IPS-18c (cell line): Measurements from ENCODE around the gene ADGB.

Experiments
- H3K4me3 ChIP-seq: 2 replicates; pipeline ENCODE4 v1.7.0; 2013; ENCODE audit warnings: low read depth, mild to moderate bottlenecking, low read length, moderate library complexity; ENCODE audit not compliant: insufficient read depth
- H3K9me3 ChIP-seq: one replicate; pipeline ENCODE4 v1.6.1; 2013; ENCODE audit warnings: mild to moderate bottlenecking, low read length, moderate library complexity; ENCODE audit not compliant: control insufficient read depth, insufficient read depth

ADGB gene

DNA sequence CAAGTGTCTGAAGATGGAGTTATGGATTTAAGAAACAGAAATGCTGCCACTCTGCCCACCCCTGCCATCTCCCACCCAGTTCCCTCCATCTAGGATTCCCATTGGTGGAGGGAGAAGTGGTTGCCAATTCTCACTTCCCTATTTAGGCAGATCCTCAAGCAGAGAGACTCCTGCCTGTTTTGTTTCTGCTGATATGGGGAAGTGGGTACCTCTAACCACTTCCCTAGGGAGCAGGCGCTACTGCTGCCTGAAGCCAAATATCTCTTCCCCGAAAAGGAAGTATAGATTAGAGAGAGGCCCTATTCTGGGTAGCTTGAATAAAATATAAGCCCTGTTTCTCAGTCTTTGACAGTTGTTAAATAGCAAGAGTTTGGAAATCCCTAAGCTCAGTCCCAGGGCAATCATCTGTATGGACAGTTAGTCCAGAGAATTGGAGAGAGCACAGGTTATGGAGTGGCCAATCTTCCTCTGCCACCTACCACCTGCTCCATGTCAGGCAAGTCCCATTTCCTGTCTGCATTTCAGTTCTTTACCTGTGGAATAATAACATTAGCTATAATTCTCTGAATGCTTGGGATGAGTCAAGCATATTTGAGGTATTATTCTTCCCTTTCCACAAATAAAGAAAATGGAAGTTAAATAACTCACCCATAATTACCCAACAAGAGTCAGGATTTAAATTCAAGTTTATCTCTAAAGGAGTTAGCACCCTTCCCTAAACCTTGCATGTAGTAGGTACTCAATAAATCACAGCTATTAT, 2.6 kb upstream of the ADGB start:
- H3K4me3 ChIP-seq = no peak overlapping the region
- no peaks in the 10 kb centered on the region for H3K9me3 ChIP-seq

DNA sequence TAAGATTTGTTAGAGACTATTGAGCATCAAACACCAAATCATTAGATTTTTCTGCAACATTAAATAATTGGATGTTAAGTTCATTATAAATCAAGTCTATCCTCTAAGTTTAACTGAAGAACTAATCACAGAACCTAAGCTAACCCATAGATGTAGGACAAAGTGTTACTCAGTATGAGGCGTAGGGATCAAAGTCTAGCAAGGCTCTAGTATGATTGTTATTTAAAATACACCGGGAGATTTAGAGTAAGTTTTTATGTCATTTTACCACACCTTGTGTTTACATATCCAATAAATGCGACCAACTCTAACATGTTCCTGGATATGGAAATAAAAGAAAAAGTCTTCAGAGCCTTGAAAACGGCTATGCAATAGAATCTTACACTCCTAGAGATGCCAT, 2.6 kb downstream of the ADGB start:
- H3K9me3 ChIP-seq = no peaks in the 10 kb centered on the region
- no peak overlapping the region for H3K4me3 ChIP-seq

DNA sequence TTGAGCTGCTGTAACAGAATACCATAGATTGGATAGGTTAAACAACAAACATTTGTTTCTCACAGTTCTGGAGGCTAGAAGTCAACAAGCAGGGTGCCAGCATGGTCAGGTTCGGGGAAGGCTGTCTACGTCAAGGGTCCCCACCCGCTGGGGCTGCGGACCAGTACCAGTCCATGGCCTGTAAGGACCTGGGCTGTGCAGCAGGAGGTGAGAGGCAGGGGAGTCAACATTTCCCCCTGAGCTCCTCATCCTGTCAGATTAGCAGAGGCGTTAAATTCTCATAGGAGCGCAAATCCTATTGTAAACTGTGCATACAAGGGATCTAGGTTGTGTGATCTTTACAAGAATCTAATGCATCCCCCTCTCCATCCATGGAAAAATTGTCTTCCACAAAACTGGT, 3.8 kb downstream of the ADGB start:
- H3K4me3 ChIP-seq = no peak overlapping the region
- no peaks in the 10 kb centered on the region for H3K9me3 ChIP-seq

DNA sequence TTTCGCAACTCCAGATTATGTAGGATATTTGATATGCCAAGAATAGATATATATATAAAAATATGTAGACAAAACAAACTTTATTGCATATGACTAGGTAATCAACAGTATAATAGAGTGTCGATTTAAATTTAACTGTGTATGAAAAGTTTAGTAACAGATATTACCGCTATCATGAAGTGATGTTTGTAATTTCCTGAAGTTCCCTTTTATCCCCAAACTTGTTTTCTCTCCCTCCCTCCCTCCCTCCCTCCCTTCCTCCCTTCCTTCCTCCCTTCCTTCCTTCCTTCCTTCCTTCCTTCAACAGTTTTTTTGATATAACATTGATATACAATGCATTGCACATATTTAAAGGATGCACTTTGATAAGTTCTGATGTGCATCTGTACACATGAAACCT, 15.2 kb downstream of the ADGB start:
- H3K9me3 ChIP-seq = no peaks in the 10 kb centered on the region

DNA sequence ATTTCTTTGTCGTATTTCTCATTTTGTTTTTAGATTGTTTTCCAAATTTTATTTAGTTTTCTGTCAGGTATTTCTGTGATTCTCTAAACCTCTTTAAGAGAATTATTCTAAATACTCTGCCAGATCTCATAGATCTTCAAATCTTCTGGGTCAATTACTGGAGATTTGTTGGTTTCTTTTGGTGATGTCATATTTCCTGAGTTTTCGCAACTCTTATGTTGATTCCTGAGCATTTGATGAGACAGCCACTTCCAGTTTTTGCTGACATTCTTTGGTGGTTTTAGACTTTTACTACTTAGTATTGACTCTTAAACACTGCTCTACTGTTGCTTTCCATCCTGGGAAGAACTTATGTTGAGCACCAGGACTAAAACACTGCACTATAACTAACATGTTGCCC, 21.9 kb downstream of the ADGB start:
- H3K4me3 ChIP-seq = no peak overlapping the region
- no peaks in the 10 kb centered on the region for H3K9me3 ChIP-seq

More for the DNA sequence above, 15.2 kb downstream of the ADGB start:
- no peak overlapping the region for H3K4me3 ChIP-seq

DNA sequence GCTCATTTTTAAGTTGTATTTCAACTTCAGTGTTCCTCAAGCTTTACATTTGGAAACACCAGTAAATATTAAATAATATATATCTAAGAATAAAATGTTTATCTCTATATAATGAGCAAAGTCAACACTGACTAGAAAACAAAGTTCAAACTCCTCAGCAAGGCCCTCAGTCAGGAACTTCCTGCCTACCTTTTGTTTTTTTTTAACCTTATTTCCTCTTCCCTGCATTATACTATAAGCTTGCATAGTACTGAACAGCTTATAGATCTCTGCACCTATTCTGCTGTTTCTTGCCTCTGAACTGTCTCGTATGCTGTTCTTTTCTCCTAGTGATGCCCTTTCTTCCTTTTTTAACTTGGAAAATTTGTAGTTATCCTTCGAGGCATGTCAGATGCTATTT, 29.6 kb downstream of the ADGB start:
- no peaks in the 10 kb centered on the region for H3K9me3 ChIP-seq
- no peak overlapping the region for H3K4me3 ChIP-seq

DNA sequence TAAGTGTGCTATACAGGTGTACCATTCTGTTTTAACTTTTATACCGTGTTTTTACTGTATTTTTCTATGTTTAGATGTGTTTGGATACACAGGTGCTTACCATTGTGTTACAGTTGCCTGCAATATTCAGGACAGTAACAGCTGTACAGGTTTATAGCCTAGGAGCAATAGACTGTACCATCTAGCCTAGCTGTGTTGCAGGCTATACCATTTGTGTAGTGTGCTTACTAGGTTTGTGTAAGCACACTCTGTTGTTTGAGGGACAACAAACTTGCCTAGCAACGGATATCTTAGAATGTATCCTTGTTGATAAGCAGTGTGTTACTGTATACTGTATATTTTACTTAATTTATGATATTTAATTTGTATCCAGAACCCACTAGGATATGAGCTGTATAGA, 35.2 kb downstream of the ADGB start:
- H3K9me3 ChIP-seq = no peaks in the 10 kb centered on the region
- H3K4me3 ChIP-seq = no peak overlapping the region

DNA sequence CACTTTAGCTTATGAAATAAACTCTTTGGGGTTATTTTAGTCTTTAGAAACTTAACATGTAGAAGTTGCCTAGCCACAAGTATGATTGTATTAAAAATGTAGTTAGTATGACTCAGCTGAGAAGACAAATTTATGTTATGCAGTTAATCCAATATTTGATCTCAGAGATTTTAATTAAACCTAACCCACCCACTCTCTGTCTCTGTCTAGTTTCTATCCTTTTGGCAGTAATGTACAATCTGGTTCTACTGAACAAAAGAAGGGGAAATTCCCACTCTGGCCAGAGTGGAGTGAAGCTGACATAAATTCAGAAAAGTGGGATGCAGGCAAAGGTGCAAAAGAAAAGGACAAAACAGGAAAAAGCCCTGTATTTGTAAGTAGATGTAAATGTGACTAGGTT, 36.4 kb downstream of the ADGB start:
- H3K9me3 ChIP-seq = no peaks in the 10 kb centered on the region
- no peak overlapping the region for H3K4me3 ChIP-seq

DNA sequence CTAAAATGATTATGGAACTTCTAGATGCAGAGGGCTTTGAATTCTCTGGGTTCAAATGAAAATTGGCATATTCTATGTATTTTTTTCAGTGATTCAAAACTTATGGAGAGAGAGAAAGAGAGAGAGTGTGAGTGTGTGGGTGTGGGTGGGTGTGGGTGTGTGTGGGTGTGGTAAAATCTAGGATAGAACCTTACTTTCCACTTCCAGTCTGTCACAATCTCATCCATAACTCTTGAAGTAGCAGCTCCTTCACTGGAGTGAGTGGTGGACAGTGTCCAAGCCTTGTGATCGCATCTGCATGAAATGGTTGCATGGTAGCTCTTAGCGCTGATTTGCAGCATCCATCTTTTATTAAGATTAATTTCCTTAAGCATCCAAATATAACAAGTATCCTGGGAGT, 37.7 kb downstream of the ADGB start:
- H3K4me3 ChIP-seq = no peak overlapping the region
- no peaks in the 10 kb centered on the region for H3K9me3 ChIP-seq

DNA sequence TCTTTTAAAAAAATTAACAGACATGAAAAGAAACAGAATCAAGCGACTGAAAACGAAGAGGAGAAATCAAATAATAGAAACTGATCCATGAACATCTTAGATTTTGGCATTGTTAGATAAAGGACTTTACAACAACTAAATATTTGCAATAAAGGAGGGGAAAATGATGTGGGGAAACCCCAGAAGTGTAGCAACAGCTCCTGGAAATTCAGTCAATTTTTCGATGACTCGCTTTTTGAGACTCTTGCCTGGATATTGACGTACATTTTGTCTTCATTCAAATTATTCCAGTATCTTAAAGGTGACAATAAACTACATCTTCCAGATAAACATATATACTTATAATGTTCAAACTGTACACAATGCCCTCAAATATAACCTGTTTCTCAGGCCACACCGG, 44.1 kb downstream of the ADGB start:
- no peaks in the 10 kb centered on the region for H3K9me3 ChIP-seq
- no peak overlapping the region for H3K4me3 ChIP-seq

DNA sequence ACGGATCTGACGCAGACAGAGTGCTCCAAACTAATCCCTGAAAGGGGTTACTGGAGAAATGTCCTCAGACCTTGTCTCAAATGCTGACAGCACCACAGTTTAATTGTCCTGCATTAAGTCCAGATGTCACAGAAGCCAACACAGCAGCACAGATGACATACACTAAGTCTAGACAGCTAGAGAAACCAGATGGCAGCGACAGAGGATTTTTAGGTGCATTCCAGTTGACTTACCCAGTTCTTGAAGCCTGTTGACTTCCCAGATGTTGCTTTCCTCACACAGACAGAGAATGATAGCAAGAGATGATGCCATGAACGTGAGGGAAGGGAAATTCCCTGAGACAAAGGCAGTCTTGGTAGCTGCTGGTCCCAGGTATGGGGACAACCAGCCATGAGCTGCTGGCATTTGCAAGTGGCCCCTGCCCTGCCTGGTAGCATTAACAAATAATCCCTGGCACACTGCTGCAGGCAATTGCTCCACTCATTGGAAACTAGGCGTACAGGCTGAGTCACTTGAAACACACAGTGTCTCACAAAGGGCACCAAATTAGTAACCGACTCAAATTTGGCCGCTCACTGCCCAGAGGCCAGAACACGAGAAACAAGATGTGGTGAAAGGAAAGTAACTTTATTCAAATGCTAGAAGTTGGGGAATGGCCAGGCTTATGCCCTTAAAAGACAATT, 52.2 kb downstream of the ADGB start:
- Histone ChIP-seq H3K4me3 (no peak overlapping the region), H3K9me3 (no peaks in the 10 kb centered on the region)

DNA sequence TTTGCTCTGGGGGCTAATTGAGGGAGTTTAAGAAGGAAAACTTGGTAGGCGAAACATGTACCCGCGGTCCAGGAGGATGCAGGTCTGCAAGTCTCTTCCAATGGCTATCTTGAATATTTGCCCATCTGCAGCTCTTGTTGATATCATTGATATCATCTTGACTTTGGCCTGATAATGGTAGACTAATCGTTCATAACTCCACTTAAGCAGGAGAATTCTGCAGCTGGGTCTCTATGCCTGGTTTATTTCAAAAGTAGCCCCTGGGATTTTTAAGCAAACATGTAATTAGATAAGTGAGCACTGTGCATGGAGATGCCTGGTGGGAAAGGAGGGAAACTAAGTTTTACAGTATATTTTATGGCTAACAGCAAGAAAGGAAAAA, 52.7 kb downstream of the ADGB start:
- no peak overlapping the region for H3K4me3 ChIP-seq
- H3K9me3 ChIP-seq = no peaks in the 10 kb centered on the region

DNA sequence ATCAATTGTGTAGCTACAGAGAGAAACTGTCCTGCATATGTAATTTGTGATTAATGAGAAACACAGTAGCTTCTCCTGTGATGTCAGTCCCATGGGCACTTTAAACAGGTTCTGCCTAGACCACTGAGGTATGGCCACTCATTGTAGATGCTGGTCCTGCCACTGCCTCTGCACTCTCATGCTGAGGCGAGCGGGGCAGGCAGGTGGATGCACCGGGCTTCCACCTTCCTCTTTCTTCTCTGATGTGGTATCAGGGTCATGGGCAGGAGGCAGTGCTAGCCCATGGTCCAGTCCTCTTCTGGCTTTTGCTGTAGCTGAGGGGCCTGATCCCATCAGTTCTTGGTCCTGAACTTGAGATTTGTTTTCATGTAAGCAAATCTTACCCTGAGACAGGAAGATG, 58.7 kb downstream of the ADGB start:
- H3K4me3 ChIP-seq = no peak overlapping the region
- H3K9me3 ChIP-seq = no peaks in the 10 kb centered on the region

DNA sequence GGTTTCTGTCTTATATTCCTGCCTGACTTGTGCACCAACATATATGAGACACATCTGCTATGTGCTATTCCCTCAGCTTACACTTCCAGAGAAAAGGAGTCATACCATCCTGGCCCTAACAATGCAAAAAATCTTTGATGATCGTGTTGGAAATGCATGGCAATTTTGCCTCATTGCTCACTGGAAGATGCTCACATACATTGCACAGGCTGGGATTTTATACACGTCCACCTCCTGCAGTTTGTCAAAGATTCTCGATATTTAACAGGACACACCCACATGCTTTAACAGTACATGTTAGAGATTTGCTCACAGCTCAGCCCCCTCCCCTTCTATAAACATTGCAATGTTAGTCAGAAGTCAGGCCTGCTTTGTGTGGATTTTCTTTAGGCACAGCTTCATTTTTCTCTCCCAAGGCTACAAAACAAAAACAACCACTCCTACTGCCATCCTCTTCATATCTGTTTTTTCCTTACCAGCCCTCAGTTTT, 66.1 kb downstream of the ADGB start:
- H3K4me3 ChIP-seq = no peak overlapping the region

DNA sequence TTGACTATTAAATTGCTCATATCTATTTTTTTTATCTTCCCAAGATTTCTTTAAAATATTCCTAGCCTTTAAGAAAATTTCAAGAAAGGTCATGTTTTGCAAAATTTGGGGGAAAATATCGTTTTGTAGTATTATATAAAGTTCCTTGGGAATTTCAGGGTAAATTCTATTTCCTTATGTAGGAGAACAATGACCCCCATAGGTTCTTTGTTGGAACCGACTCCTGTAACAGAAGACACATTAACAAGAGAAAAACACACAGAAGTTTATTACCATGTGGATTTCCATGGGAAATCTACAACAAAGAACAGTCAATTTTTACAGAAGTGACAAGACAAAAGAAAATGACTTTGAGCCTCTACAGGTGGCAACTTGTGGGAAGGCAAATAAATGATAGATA, 68.1 kb downstream of the ADGB start:
- no peaks in the 10 kb centered on the region for H3K9me3 ChIP-seq
- H3K4me3 ChIP-seq = no peak overlapping the region

More for the DNA sequence above, 66.1 kb downstream of the ADGB start:
- no peaks in the 10 kb centered on the region for H3K9me3 ChIP-seq

DNA sequence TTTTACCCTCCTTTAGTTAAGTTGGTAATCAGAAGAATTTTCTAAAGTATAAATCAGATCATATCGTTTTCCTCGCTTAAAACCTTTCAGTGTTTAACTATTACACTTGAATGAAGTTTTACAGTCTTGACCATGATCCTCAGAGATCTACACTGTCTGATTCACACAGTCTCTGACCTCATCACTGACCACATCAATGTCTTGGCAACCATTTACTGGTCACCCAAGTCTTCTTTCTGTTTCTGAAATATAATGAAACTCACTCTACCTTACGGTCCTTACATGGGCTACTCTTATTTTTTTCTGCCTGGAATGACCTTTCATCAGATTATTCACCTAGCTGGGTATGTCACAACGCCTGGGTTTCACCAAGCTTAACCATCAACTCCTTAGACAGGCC, 71.4 kb downstream of the ADGB start:
- H3K9me3 ChIP-seq = no peaks in the 10 kb centered on the region
- H3K4me3 ChIP-seq = no peak overlapping the region

DNA sequence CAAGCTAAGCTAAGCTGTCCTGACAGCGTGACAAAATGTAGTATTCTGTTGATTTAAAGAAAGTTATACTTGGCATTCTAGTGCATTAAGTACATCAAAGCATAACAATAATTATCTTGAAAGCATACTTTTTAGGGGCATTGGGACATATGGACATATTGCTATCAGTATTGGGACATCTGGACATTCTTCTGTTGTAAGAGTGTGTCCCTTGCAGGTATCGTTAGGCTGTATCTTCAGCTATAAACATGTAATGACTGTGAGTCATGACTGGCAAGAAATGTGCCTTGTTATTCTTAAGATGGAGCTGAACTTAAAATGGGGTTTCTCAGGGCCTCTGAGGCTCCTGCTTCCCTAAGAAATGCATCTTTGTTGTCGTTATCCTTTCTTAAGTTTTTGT, 74.3 kb downstream of the ADGB start:
- Histone ChIP-seq H3K9me3 (no peaks in the 10 kb centered on the region), H3K4me3 (no peak overlapping the region)

DNA sequence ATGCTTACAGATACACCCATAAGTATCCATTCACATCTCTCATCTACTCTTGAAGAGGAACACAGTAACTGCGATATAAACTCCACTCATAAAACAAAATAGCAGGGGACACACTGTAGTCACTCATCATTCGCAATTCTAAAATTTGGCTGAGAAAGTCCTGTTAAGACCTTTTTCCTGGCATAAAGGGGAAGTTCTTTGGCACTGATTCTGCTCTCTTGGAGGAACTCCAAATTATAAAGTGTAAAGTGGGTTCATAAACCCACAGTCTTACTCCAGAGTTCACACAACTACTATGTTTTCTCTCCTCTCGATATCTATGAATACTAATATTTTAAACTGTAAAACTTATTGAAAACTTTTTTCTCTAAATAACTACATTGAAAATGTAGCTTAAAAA, 80.6 kb downstream of the ADGB start:
- H3K4me3 ChIP-seq = no peak overlapping the region
- no peaks in the 10 kb centered on the region for H3K9me3 ChIP-seq

DNA sequence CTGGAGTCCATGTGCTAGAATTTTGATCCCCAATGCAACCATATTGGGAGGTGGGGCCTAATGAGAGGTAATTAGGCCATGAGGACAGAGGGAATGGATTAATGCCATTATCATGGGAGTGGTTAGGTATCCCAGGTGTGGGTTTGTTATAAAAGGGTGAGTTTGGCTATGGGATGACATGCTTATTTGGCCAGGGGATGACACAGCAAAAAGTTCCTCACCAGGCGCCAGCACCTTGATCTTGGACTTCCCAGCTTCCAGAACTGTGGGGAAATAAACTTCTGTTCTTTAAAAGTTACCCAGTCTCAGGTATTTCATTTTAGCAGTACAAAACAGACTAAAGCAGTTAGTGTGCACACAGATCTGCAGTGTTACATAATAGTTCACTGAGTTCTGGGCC, 84.1 kb downstream of the ADGB start:
- Histone ChIP-seq H3K9me3 (no peaks in the 10 kb centered on the region), H3K4me3 (no peak overlapping the region)
